Measurements from ENCODE around the gene ALCAM.
"Not testable (repeated sequence)": the region's sequence is repeated elsewhere in the genome, so short reads cannot be mapped to it uniquely, and the experiment has no call there.

Gene ALCAM

DNA sequence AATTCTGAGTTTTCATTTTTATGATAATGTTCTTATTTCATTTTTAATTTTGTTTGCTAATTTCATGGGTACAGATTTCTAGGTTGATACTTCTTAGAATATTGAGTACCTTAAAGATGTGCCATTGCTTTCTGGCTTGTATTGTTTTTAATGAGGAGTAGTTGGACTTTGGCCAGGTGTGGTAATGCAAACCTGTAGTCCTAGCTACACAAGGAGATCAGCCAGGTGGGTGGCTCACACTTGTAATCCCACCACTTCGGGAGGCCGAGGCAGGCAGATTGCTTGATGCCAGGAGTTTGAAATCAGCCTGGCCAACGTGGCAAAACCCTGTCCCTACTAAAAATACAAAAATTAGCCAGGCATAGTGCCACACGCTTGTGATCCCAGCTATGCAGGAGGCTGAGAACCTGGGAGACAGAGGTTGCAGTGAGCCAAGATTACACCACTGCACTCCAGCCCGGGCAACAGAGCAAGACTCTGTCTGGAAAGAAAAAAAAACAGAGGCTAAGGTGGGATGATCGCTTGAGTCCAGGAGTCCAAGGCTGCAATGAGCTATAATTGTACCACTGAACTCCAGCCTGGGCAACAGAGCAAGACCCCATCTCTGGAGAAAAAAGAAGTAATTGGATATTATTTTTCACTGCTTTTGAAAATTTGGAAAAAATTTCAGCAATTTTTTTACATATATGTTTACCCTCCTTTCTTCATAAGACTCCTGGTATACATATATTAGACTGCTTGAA lies 198.0 kb downstream of the ALCAM start:
- Mint-ChIP-seq H3K27me3 (no peaks in the 10 kb centered on the region), H3K4me1 (no peaks in the 10 kb centered on the region), H3K4me3 (no peak overlapping the region), H3K27ac (no peak overlapping the region), H3K9me3 (no peaks in the 10 kb centered on the region), H3K36me3 (peaks cover 47% of the 10 kb centered on the region)
- ATAC-seq: no peak

DNA sequence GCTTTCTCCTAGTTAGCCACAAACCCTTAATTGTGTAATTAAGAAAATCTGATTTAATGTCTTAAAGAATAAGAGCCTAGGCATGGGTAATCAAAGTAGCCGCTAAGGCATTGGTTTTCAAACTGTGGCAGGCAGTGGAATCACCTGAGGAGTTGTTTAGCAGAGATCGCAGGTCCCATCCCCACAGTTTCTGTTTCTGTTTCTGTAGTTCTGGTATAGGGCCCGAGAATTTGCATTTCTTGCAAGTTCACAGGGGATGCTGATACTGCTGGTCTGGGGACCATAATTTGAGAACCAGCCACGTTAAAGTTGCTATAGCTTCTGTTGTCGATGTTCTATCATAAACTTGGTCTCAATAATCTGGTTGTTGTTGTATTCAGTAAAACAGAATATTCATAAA lies 204.3 kb downstream of the ALCAM start:
- no peak overlapping the region for H3K27ac Mint-ChIP-seq

DNA sequence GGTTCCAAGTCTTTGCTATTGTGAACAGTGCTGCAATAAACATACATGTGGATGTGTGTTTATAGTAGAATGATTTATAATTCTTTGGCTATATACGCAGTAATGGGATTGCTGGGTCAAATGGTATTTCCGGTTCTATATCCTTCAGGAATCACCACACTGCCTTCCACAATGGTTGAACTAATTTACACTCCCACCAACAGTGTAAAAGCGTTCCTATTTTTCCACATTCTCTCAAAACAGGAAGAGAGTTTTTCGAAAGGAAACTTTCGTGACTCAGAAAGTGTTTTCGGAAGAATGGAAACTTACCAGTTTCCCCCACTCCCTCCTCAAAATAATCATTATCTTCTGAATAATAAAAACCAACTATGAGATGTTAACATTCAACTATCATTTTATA lies 205.8 kb downstream of the ALCAM start:
- peaks cover 56% of the 10 kb centered on the region for H3K36me3 Mint-ChIP-seq
- no peaks in the 10 kb centered on the region for H3K4me1 Mint-ChIP-seq
- no peak overlapping the region for H3K4me3 Mint-ChIP-seq
- H3K27me3 Mint-ChIP-seq: no peaks in the 10 kb centered on the region
- no peak overlapping the region for H3K27ac Mint-ChIP-seq
- no peaks in the 10 kb centered on the region for H3K9me3 Mint-ChIP-seq
- no peak for ATAC-seq

More for the DNA sequence above, 204.3 kb downstream of the ALCAM start:
- peaks cover 49% of the 10 kb centered on the region for H3K36me3 Mint-ChIP-seq
- no peaks in the 10 kb centered on the region for H3K4me1 Mint-ChIP-seq
- ATAC-seq: no peak
- H3K9me3 Mint-ChIP-seq: no peaks in the 10 kb centered on the region
- no peaks in the 10 kb centered on the region for H3K27me3 Mint-ChIP-seq
- no peak overlapping the region for H3K4me3 Mint-ChIP-seq

DNA sequence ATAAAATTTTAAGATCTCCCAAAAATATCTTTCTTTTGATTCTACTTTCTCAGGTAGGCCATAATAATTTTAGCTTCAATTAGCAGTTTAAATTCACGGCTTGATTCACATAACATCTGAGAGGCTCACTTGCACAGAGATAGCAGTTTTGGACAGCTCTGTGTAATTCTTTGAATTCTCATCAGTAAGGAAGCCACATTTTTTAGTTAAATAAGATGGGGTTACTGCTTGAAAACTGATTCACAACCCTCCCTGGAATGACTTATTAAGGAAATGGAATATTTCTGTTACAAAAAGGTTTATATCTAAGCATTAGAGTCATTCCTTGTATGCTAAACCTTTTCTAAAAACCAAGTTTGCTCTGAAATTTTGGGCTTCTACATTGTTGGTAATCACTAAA lies 212.7 kb downstream of the ALCAM start:
- peaks cover 21% of the 10 kb centered on the region for H3K36me3 Mint-ChIP-seq
- no peaks in the 10 kb centered on the region for H3K9me3 Mint-ChIP-seq
- H3K4me1 Mint-ChIP-seq: no peaks in the 10 kb centered on the region
- no peak for ATAC-seq
- no peak overlapping the region for H3K4me3 Mint-ChIP-seq
- no peak overlapping the region for H3K27ac Mint-ChIP-seq
- no peaks in the 10 kb centered on the region for H3K27me3 Mint-ChIP-seq

DNA sequence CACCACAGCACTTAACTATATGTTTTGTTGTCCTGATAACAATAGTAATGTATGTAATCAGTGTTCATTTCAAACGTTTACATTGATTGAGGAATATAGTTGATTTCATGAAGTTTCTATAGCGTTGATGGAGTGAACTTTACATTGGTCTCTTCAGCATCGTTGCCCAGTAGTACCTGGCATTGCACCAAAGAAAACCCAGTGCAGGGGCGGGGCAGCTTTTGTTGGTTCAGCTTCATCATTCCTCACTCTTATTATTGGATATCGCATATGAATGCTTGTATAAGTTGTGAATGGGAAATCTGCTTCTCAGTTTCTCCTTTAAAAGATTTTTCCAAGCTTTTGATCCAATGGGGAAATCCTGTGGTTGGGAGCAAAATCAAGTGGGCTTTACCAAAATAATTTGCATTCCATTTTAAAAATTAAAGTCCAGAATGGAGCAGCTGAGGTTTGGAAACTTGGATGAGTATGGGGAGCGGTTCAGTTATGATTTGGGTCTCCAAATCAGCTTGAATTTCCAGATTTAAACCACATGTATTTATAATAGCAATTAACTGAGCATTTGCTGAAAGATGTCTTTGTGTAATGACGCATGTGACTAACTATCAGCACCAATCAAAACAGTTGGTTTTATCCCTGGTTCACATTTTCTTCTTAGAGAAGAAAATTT lies 213.7 kb downstream of the ALCAM start:
- no peak for ATAC-seq
- H3K4me1 Mint-ChIP-seq: no peaks in the 10 kb centered on the region
- H3K36me3 Mint-ChIP-seq: peaks cover 20% of the 10 kb centered on the region
- no peak overlapping the region for H3K4me3 Mint-ChIP-seq
- H3K9me3 Mint-ChIP-seq: no peaks in the 10 kb centered on the region
- no peak overlapping the region for H3K27ac Mint-ChIP-seq
- no peaks in the 10 kb centered on the region for H3K27me3 Mint-ChIP-seq

DNA sequence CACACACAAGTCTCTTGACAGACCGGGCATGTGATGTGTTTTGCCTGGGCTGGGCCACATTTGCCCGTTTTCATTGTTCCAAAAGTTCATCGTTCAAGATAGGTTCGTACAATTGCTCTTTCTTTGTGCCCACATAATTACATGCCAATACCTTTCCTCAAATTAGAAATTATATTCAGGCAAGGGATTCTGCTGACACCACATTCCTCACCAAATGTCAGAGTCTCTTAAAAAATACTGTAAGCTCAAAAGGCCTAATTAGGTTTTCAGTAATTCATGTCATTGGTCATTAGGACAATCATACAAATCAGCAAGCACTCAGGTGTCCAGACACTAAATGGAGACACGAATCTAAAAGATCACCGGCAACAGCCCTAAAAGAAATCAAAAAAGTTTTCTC lies 215.3 kb downstream of the ALCAM start:
- no peaks in the 10 kb centered on the region for H3K27me3 Mint-ChIP-seq
- peaks cover 5% of the 10 kb centered on the region for H3K36me3 Mint-ChIP-seq
- H3K4me1 Mint-ChIP-seq: no peaks in the 10 kb centered on the region
- no peaks in the 10 kb centered on the region for H3K9me3 Mint-ChIP-seq
- no peak overlapping the region for H3K4me3 Mint-ChIP-seq
- H3K27ac Mint-ChIP-seq: no peak overlapping the region
- no peak for ATAC-seq

DNA sequence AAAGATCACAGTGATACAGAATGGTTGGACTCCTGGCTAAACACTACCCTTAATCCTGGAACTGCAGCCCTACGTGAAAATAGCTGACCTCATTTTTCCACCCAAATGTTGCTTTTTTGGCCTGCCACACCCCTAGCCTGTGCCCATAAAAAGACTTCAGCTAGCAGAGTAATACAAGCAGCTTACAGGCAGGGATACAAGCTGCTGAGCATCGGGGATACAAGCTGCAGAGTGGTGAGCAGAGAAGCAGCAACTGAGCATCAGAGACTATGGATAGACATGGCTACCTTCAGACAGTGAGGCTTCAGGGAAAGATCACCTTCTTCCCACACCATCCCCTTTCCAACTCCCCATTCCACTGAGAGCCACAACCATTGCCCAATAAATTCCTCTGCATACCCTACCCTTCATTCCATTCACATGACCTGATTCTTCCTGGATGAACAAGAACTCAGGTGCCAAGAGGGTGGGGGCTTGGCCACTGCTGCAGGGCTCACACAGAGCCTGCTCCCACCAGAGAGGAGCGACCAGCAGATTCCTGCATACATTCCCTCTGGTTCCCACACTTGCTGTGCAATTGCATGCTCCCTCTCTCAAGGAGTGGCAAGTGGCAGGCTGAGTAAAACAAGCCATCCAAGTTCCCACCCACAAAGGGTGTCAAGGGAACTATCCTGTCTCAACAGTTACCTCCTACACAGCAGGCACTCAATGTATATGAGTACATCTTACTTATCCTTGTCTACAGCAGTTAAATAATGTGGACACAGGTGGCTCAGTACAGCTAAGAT lies 217.5 kb downstream of the ALCAM start:
- H3K36me3 Mint-ChIP-seq: no peaks in the 10 kb centered on the region
- no peak overlapping the region for H3K4me3 Mint-ChIP-seq
- H3K4me1 Mint-ChIP-seq: no peaks in the 10 kb centered on the region
- no peaks in the 10 kb centered on the region for H3K9me3 Mint-ChIP-seq
- H3K27ac Mint-ChIP-seq: no peak overlapping the region
- ATAC-seq: peak; percentile 55
- no peaks in the 10 kb centered on the region for H3K27me3 Mint-ChIP-seq

DNA sequence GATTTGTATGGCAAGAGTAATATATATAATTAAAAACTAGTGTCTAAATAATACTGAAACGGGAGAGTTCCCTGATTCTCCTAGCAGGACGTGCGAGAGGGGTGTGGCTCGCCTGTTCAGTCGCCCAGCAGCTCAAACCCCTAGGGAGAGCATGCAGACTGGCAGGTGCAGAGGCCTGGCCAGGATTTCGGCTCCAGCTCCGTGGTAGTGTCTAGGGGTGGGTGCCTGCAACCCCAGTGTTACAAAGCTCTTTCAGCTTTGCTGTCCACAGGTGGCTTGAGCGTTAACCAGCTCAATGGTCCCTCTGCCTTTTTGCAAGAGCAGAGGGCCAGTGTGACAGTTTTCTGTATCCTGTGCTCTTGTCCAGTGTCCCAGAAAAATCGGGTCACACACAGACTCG lies 226.6 kb downstream of the ALCAM start:
- no peaks in the 10 kb centered on the region for H3K9me3 Mint-ChIP-seq
- H3K4me3 Mint-ChIP-seq: no peak overlapping the region
- H3K36me3 Mint-ChIP-seq: no peaks in the 10 kb centered on the region
- no peak for ATAC-seq
- no peak overlapping the region for H3K27ac Mint-ChIP-seq
- peaks cover 8% of the 10 kb centered on the region for H3K27me3 Mint-ChIP-seq
- H3K4me1 Mint-ChIP-seq: no peaks in the 10 kb centered on the region

DNA sequence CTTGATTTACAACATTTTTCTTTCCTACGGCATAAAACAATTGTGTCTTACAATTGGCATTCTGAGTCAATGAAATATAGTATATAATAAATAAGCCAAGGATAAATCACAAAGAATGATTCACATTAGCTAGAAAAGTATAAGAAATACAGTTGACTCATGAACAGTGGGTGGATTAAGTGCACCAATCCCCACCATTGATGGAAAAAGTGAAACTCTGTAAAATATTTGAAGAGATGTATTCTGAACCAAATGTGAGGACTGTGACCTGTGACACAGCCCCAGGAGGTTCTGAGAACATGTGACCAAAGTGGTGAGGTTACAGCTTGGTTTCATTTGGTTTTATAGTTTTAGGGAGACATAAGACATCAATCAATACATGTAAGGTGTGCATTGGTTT lies 227.5 kb downstream of the ALCAM start:
- no peak for ATAC-seq
- Mint-ChIP-seq H3K9me3 (no peaks in the 10 kb centered on the region), H3K4me3 (no peak overlapping the region), H3K27me3 (peaks cover 8% of the 10 kb centered on the region), H3K36me3 (no peaks in the 10 kb centered on the region), H3K27ac (no peak overlapping the region), H3K4me1 (no peaks in the 10 kb centered on the region)

DNA sequence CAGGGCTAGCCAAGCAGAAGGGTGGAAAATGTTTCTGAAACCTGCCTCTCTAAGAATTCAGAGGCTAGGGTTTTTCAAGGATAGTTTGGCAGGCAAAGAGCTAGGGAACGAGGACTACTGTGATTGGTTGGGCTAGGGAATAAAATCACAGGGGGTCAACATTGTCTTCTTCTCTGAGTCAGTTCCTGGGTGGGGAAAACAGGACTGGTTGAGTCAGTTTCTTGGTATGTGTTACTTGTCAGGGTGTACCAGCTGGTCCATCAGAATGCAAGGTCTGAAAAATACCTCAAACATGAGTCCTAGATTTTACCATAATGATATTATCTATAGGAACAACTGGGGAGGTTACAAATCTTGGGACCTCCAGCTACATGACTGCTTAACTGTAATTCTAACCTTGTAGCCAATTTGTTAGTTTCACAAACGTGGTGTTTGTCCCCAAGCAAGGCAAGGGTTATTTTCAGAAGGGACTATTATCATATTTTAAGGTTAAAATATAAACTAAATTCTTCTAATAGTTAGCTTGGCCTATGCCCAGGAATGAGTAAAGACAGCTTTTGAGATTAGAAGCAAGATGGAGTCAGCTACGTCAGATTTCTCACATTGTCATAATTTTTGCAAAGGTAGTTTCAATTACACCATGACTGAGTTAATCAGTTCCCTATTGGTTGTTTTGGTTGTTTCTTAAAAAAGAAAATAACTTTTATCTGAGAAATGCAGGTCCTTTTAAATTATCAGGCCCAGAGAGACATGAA lies 231.5 kb downstream of the ALCAM start:
- ATAC-seq: no peak
- no peak overlapping the region for H3K4me3 Mint-ChIP-seq
- no peaks in the 10 kb centered on the region for H3K9me3 Mint-ChIP-seq
- H3K27ac Mint-ChIP-seq: no peak overlapping the region
- no peaks in the 10 kb centered on the region for H3K36me3 Mint-ChIP-seq
- H3K27me3 Mint-ChIP-seq: peaks cover 1% of the 10 kb centered on the region
- H3K4me1 Mint-ChIP-seq: no peaks in the 10 kb centered on the region

DNA sequence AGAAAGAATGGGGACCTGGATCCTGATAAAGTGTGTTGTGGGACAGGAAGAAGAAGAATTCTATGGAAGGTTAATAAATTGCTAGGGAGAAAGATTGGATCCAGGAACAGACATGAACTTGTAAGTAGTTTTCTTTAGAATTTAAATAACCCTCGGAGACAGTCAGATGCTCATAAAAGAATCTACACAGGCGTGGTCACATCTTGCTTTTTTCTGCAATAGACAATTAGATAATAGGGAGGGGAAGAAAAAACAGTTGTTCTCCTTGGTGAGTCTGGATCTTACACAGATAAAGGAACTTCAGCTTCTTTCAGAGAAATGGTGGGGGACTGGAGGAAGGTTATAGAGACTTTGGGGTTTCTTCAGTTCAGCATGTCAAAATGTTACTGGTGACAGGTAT lies 232.6 kb downstream of the ALCAM start:
- Mint-ChIP-seq H3K9me3 (no peaks in the 10 kb centered on the region), H3K36me3 (no peaks in the 10 kb centered on the region), H3K27me3 (no peaks in the 10 kb centered on the region), H3K4me1 (no peaks in the 10 kb centered on the region), H3K4me3 (no peak overlapping the region), H3K27ac (no peak overlapping the region)
- ATAC-seq: no peak

DNA sequence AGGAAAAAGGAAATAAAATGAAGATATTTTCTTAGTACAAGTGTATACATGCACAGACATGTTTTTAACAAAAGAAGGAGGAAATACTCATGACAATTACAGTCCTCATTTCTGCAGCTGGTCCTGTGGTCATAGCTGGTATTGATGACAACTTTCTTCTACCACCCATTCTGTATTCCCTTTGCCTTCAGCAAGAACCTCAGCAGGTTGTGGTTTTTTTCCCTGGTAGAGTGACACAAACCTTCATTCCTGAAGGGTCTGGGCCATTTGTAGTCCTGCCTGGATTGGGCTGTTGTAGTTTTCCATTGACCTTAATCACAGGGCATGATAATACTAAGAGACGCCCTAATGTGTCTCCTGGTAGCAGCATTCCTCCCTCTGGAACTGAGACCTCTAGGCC lies 235.0 kb downstream of the ALCAM start:
- H3K4me1 Mint-ChIP-seq, H3K4me3 Mint-ChIP-seq, H3K36me3 Mint-ChIP-seq, H3K27ac Mint-ChIP-seq, H3K9me3 Mint-ChIP-seq, H3K27me3 Mint-ChIP-seq, ATAC-seq: not testable (repeated sequence)

DNA sequence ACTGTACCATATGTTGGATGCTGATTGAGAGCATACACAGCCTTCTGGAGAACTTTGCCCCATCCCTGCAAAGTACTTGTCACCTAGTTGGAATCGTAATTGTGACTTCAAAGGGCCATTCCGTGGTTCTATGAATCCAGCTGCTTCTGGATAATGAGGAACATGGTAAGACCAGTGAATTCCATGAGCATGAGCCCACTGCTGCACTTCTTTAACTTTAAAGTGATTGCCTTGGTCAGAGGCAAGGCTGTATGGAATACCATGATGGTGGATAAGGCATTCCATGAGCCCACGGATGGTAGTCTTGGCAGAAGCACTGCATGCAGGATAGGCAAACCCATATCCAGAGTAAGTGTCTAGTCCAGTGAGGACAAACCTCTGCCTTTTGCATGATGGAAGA lies 235.6 kb downstream of the ALCAM start:
- H3K4me3 Mint-ChIP-seq, H3K27me3 Mint-ChIP-seq, H3K27ac Mint-ChIP-seq, H3K4me1 Mint-ChIP-seq, ATAC-seq, H3K36me3 Mint-ChIP-seq, H3K9me3 Mint-ChIP-seq: not testable (repeated sequence)

DNA sequence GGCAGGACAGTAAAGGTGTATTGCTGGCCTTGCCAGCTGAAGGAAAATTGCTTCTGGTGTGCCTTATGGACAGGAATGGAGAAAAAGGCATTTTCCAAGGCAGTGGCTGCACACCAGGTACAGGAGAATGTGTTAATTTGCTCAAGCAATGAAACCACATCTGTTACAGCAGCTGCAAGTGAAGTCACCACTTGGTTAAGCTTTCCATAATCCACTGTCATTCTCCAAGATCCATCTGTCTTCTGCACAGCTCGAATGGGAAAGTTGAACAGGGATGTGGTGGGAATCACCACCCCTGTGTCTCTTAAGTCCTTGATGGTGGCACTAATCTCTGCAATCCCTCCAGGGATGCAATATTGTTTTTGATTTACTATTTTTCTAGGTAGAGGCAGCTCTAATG lies 236.8 kb downstream of the ALCAM start:
- not testable (repeated sequence) for H3K27ac Mint-ChIP-seq, ATAC-seq, H3K9me3 Mint-ChIP-seq, H3K36me3 Mint-ChIP-seq, H3K27me3 Mint-ChIP-seq, H3K4me1 Mint-ChIP-seq, H3K4me3 Mint-ChIP-seq

DNA sequence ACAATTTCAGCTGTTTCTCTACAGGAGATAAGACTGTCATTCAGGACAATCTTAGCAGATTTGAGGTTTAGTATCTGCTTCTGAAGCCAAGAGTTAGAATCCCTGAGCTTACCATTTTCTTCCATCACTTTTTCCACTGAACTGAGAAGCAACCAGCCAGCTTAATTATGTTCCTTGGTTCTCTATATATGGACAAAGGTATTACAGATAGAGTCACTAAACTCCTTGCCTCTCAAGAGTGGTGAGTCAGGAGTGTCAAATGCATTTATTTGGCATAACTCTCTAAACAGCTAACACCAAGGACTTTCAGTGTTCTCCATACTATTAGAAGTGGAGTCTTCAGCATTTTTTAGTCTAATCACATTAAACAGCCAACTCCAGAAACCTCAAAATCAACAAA lies 239.3 kb downstream of the ALCAM start:
- Mint-ChIP-seq H3K27ac (no peak overlapping the region), H3K27me3 (no peaks in the 10 kb centered on the region), H3K4me1 (no peaks in the 10 kb centered on the region), H3K9me3 (no peaks in the 10 kb centered on the region), H3K4me3 (no peak overlapping the region), H3K36me3 (no peaks in the 10 kb centered on the region)
- no peak for ATAC-seq

Data from stimulated activated memory B cell treated with anti-CD40 and anti-IgM and Interleukin-4, amounts not matched to agents 10 μg/mL and 1 μg/mL and 100 μg/mL, for 72 hours (primary cell).